Frontal cortex (tissue), 4 donors: ENCODE measurements around the gene P2RX3. TPM values are rescaled to one million over a fixed set of nuclear protein-coding genes. Genes with fewer than 3 reads are reported as not detected.
A peak's percentile ranks its signal among the peaks of the same experiment; 100 is the strongest.
"Not testable (repeated sequence)": the region's sequence is repeated elsewhere in the genome, so short reads cannot be mapped to it uniquely, and the experiment has no call there.

Experiments
- DNase-seq, 2 donors: peaks; one replicate each; pipeline ENCODE4 v3.0.0; 2012; ENCODE audit warnings: low spot score in 2 of 2
- FAIRE-seq: peaks from 2 replicates; lab custom pipeline; 2012; peaks lifted over from hg19 to GRCh38; lab: Jason Lieb, UNC
- total RNA-seq: library from RNA; depleted of rRNA; stranded (reverse); fragments of >200 nt; gene quantifications from one replicate; pipeline ENCODE4 v1.2.3, GENCODE V29; 2014
- donor health status: control.
- donor health status: control.
- donor health status: control.

Gene P2RX3
- total RNA-seq, 1 donor from 2014 or later: not detected

- DNase-seq (no peak), FAIRE-seq (no peak)
Measured at GRCh38 chr11:57323855-57324153, 14.3 kb upstream of the P2RX3 start.

DNA sequence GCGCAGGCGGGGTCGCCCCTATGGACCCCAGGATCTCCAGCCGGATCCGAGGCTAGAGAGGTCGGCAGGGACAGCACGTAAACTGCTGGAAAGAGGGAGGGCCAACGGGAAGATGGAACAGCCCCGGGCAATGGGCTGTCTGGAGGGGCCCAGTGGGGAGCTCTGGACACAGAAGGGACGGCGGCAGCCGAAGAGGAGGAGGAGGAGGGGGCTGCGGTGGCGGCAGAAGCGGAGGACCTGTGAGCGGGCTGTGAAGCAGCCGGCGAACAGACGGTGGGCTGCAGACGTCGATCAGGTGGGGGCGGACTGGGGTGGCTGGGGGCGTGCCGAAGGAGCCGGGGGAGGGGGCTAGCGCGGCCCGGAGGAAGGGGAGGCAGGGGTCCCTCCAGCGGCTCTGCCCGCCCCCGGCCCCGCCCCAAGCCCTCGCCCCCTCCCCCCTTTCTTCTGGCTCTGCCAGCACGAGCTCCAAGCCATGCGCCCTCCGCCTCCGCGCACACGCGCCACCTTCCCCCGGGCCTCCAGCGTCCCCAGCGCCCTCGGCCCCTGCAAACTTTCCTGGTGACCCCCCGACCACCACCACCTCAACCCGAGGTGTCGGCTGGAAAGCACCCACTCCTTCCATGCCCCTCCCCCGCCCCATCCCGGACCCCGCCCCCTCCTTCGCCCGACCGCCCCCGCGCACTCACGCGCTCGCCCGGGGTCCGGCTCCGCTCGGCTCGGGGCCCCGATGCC is 13.8 kb upstream of the P2RX3 start:
- peak; percentile 57 to 66 for DNase-seq
- FAIRE-seq: no peak

- FAIRE-seq (no peak), DNase-seq (peak; percentile 95 to 97)
Measured at GRCh38 chr11:57324886-57325734, 13.0 kb upstream of the P2RX3 start, which contains the start of gene TNKS1BP1. Gene TNKS1BP1, minus strand, starts transcription at chr11:57324952. Its CDS starts 3,067 bp downstream, at chr11:57321885.

- FAIRE-seq (no peak), DNase-seq (peak in 1 of 2 donors; percentile 60)
Measured at GRCh38 chr11:57325735-57326048, 12.5 kb upstream of the P2RX3 start.

DNA sequence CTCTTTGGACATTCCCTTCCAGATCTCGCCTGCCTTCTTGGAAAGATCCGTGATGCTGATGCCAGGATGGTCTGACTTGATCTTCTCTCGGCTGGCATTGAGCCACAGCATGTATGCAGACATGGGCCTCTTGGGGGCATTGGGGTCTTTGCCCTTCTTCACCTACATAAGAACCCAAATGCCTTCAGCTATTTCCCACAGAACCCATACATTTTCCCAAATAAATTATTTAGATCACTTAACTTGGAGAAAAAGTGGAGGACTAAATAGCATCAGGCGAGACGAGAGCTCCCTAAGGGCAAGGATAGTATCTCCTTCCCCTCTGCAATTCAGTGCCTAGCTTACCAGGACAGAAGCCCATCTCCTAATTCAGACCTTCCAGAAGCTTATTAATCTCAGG is 10.4 kb upstream of the P2RX3 start:
- FAIRE-seq (no peak), DNase-seq (no peak)

- DNase-seq (no peak), FAIRE-seq (no peak)
Measured at GRCh38 chr11:57330029-57330428, 8.1 kb upstream of the P2RX3 start.

- FAIRE-seq (no peak), DNase-seq (no peak)
Measured at GRCh38 chr11:57331720-57332119, 6.4 kb upstream of the P2RX3 start.

DNA sequence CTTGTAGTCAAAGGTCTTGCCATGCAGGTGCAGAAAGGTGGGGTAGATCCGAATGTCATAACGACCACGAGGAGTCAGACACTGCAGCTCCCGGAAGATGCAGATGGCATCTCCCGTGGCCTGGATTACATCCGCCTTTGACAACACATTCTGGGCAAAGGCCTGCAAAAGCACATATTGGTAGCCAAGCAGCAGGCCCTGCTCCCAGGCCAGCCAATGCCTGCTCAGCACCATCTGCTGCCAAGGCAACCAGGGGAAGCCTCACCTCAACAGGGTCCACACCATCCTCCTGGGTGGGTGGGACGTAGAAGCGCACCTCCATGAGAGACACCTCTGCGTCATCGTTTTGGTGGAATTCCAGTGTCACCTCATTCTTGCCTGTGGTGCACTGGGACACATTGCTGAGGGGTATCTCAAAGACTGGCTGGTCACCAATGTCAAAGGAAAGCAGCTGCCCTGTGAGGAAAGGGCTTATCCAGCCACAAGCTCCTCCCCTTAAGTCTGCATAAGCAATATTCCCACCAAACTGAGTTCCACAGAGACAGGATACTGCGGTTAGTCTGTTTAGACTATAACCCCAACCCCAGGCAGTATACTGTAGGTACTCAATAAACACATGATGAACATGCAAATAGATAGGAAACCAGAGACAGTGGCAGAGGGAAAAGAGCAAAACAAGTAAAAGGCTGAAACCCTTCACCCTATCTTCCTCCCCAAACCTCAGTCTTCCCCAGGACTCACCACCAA is 5.3 kb upstream of the P2RX3 start:
- FAIRE-seq (no peak), DNase-seq (no peak)

- no peak for DNase-seq
- FAIRE-seq: no peak
Measured at GRCh38 chr11:57335023-57335342, 3.2 kb upstream of the P2RX3 start.

- DNase-seq: peak; percentile 85 to 92
- no peak for FAIRE-seq
Measured at GRCh38 chr11:57335343-57336110, 2.6 kb upstream of the P2RX3 start, which contains the start of gene SSRP1. Gene SSRP1, minus strand, starts transcription at chr11:57335892. Its CDS starts 771 bp downstream, at chr11:57335121.

- no peak for DNase-seq
- FAIRE-seq: no peak
Measured at GRCh38 chr11:57336111-57336666, 2.0 kb upstream of the P2RX3 start.

- DNase-seq, FAIRE-seq: not testable (repeated sequence)
Measured at GRCh38 chr11:57336856-57337255, 1.3 kb upstream of the P2RX3 start.

DNA sequence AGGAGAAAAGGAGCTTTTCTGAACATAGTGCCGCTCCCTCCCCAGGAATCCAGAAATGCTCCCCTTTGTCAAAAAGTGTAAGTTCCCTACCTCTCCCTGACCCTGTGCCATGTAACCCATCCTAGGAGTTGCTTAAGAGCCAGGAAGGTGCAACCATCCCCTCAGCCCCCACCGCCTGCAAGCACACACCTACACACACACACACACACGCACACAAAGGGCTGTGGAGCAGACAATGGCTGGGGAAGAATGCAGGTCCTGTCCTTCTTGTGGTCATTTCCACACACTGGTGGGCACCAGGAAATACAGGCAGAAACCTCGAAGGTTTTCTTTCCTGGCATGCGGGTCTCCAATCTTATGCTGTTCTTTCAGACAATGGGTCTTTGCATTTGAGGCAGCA is 1.2 kb downstream of the P2RX3 start:
- DNase-seq (no peak), FAIRE-seq (no peak)

DNA sequence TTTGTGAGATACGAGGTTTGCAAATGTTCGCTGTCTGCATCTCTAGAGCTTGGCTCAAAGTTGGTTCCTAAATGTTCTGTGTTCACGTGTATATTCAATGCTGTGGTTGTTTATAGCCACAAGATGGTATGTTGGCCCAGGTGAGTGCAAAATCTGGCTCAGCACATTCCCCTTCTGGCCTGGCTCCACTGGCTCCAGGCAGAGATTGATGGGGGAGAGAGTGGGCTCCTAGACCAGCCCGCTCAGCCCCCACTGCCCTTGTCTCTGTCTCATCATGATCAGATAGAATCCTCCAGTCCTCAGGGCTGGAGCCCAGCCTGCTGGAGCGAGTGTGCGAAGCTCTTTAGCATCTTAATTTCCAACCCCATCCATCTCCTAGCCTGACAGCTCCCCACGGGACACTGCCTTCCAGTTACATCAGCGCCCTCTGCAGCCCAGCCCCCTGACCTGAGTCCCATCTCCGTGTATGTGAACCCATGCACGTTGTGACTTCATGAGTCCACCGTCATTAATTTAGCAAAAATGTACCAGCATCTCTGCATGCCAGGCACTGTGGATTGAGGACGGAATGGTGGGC is 2.0 kb downstream of the P2RX3 start:
- FAIRE-seq: no peak

GRCh38 chr11:57341250-57341808 is 3.2 kb downstream of the P2RX3 start:
- no peak for FAIRE-seq
- DNase-seq: no peak

More for the DNA sequence above, 2.0 kb downstream of the P2RX3 start:
- no peak for DNase-seq

GRCh38 chr11:57342702-57343101 is 4.5 kb downstream of the P2RX3 start:
- FAIRE-seq (no peak), DNase-seq (no peak)

DNA sequence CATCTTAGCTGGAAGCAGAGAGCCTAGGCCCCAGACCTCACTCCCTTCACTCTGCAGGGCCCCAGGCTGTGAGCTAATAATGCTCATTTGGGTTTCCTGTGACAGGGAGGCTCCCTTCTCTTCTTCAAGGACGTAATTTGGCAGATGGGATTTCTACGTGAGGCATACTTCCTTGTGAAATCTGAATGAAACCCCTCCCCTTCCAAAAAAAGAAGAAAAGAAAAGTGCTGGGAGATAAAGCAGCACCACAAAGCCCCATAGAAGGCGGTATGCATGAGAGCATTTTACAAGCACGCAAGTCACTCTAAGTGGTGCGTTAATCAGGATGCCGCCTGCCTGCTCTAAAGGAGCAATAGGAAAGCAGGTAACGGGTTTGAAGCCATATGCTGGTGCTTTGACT is 5.7 kb downstream of the P2RX3 start:
- FAIRE-seq: no peak
- DNase-seq: no peak

DNA sequence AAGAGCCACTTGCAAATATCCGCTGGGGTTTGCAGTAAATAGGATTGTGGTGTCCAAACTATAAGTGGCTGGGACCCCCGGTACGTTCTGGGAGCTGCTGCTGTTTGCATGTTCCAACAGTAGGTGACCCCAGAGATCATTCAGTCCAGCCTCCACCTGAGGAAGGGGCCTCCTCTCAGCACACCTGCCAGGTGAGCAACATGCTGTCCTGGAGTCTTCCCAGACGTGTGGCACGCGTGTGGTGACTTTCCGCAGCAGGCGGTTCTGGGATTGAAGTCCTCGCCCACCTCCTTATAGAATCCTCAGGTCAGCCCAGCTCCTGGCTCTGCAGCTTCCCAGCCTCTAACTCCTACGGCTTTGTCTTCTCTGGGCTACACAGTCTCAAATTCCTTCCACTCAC is 6.7 kb downstream of the P2RX3 start:
- DNase-seq (no peak), FAIRE-seq (no peak)

- FAIRE-seq (no peak), DNase-seq (peak; percentile 68 to 83)
Measured at GRCh38 chr11:57345555-57346211, 7.5 kb downstream of the P2RX3 start.
